ENCODE data around the gene DAAM2. TPM values are rescaled to one million over a fixed set of nuclear protein-coding genes. Genes with fewer than 3 reads are reported as not detected.

Gene DAAM2
- total RNA-seq, 2 experiments from 2014 or later = 0.09 to 1.1 TPM

- ChIA-PET CTCF (ENCODE audit: unreplicated experiment) (no interaction called here), POLR2A (interaction anchor here (0.6 to 1.0 kb wide), 7 partner anchors 8 to 296 kb away, joined by 3 to 5 read pairs (median 4); no protein-coding TSS in a partner anchor)
Measured at GRCh38 chr6:39841291-39841690, 49.1 kb downstream of the DAAM2 start.

GRCh38 chr6:39841923-39842322, 49.7 kb downstream of the DAAM2 start:
- intact Hi-C loops (cut with micrococcal nuclease; ENCODE audit: unreplicated experiment) = no loop called here
- no TSS peak for BruUV-seq (replicated peaks)
- no peaks in the 10 kb centered on the region for H3K79me2 ChIP-seq (ENCODE audit: insufficient read depth, low read depth, low read length)

More at GRCh38 chr6:39841291-39841690, 49.1 kb downstream of the DAAM2 start:
- Histone ChIP-seq H3K27ac (ENCODE audit: low read depth, low read length, poor library complexity, severe bottlenecking) (no peak overlapping the region), H3K36me3 (ENCODE audit: insufficient read depth, low read length) (no peaks in the 10 kb centered on the region), H3K9me3 (ENCODE audit: low read length) (no peaks in the 10 kb centered on the region), H3K79me2 (ENCODE audit: insufficient read depth, low read depth, low read length) (no peaks in the 10 kb centered on the region), H3K4me1 (ENCODE audit: insufficient read depth, low read length, poor library complexity, severe bottlenecking) (peaks cover 2% of the 10 kb centered on the region), H3K4me2 (ENCODE audit: low read length) (no peak overlapping the region), H4K20me1 (ENCODE audit: insufficient read depth, low read length) (no peaks in the 10 kb centered on the region), H3K4me3 (ENCODE audit: low read depth, low read length, poor library complexity, severe bottlenecking) (no peak overlapping the region), H3K9me2 (ENCODE audit: insufficient read depth, low read length) (no peaks in the 10 kb centered on the region), H2AFZ (ENCODE audit: low read length) (no peak overlapping the region)
- BruUV-seq (replicated peaks) = no TSS peak
- intact Hi-C loops (cut with micrococcal nuclease; ENCODE audit: unreplicated experiment) = no loop called here
- TF ChIP-seq CTCF (conservative IDR thresholded peaks at IDR 0.05; ENCODE audit: low read length) (no peak), EZH2phosphoT487 (IDR thresholded peaks at IDR 0.05; ENCODE audit: borderline replicate concordance, low read depth, low read length) (no peak)
- no peak for DNase-seq (ENCODE audit: low spot score)

More at GRCh38 chr6:39841923-39842322, 49.7 kb downstream of the DAAM2 start:
- CTCF ChIA-PET (ENCODE audit: unreplicated experiment) = no interaction called here
- H3K9me3 ChIP-seq (ENCODE audit: low read length) = no peaks in the 10 kb centered on the region
- no peaks in the 10 kb centered on the region for H3K9me2 ChIP-seq (ENCODE audit: insufficient read depth, low read length)
- no peak overlapping the region for H3K27ac ChIP-seq (ENCODE audit: low read depth, low read length, poor library complexity, severe bottlenecking)
- H4K20me1 ChIP-seq (ENCODE audit: insufficient read depth, low read length) = no peaks in the 10 kb centered on the region
- no peak for DNase-seq (ENCODE audit: low spot score)
- H3K4me2 ChIP-seq (ENCODE audit: low read length) = no peak overlapping the region
- peaks cover 2% of the 10 kb centered on the region for H3K4me1 ChIP-seq (ENCODE audit: insufficient read depth, low read length, poor library complexity, severe bottlenecking)
- no peak overlapping the region for H2AFZ ChIP-seq (ENCODE audit: low read length)
- no peak for TF ChIP-seq CTCF (conservative IDR thresholded peaks at IDR 0.05; ENCODE audit: low read length)
- TF ChIP-seq EZH2phosphoT487 (IDR thresholded peaks at IDR 0.05; ENCODE audit: borderline replicate concordance, low read depth, low read length) = no peak
- H3K36me3 ChIP-seq (ENCODE audit: insufficient read depth, low read length) = no peaks in the 10 kb centered on the region
- POLR2A ChIA-PET = interaction anchor here (0.7 to 1.0 kb wide), 4 partner anchors 8 to 295 kb away, joined by 3 to 4 read pairs (median 4); no protein-coding TSS in a partner anchor
- H3K4me3 ChIP-seq (ENCODE audit: low read depth, low read length, poor library complexity, severe bottlenecking) = no peak overlapping the region

Data from OCI-LY7 (cell line).